ENCODE data around the gene BANP. TPM values are rescaled to one million over a fixed set of nuclear protein-coding genes. Genes with fewer than 3 reads are reported as not detected.
"Not testable (repeated sequence)": the region's sequence is repeated elsewhere in the genome, so short reads cannot be mapped to it uniquely, and the experiment has no call there.

Gene BANP
- total RNA-seq, 4 donors from 2014 or later, result 7.4 to 45.5 (median 20.3) TPM

DNA sequence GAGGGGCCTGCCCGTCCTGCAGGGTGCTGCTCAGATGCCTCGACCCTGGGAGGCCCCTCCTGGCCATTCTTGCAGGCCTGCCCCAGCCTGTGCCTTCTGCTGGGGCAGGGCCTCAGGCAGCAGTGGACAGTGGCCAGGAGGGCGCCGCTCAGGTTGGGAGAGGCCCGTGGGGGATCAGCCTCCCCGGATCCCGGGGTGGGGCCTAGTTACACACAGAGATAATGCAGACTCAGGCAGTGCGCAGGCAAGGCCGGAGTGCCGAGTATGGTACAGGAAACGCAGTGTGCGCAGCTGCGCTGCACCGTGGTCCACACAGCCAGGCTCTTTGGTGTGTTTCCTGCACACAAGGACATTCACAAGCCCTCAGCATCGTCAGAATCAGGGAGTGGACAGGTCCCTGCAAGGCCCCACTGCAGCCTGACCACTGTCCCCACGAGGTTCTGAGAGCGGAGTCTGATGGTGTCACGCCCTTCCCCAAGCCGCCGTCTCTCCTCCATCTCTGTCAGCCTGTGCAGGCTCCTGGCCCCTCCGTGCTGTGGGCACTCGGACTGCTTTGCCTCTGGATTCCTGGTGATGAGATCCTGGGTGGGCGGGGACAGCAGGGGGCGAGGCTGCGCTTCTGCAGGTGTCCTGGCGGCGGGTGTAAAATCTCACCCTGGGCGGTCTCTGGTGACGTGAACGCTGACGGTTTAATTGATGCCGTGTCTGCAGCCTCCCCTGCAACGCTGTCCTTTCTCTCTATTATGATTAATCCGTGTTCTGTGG, 141.7 kb downstream of the BANP start:
- H3K9me3 ChIP-seq; H3K4me1 ChIP-seq; DNase-seq; H3K27me3 ChIP-seq; H3K36me3 ChIP-seq; H3K27ac ChIP-seq; intact Hi-C loops (cut with DNase I; ENCODE audit: low total_unique reads); H3K4me3 ChIP-seq: not testable (repeated sequence)

DNA sequence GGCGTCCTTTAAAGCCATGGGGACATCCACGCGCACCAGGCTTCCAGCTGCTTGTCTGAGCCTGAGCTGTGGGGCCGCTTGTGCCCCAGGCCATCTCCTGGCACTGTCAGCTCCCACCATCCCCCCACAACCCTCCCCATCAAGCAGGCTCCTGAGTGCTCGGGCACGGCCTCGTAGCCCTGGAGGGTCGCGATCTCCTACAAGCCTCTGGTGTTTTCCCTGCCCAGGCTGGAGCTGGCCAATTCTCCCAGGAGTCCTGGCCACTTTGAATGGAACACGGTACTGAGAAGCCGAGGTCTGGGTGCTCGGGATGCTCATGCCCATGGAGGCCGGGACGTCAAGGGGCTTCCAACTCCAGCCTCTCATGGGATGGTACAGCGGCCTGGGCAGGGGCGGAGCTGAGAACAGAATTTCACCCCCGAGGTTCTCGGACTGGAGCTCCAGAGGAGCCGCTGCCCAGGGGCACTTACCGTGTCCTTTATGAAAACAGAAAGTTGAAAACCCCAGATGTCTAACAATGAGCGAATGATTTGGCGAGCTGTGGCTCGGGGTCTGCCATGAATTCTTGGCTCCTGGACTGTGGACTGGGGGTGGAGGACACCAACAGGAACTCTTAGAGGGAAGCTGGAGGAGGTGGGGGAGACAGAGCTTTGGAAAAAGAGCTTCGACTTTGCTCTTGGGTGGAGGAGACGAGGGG, 142.5 kb downstream of the BANP start:
- H3K27ac ChIP-seq; H3K4me1 ChIP-seq; H3K27me3 ChIP-seq; H3K4me3 ChIP-seq; H3K9me3 ChIP-seq; intact Hi-C loops (cut with DNase I; ENCODE audit: low total_unique reads); H3K36me3 ChIP-seq: not testable (repeated sequence)
- DNase-seq, result peak in 1 of 2 donors; percentile 41

DNA sequence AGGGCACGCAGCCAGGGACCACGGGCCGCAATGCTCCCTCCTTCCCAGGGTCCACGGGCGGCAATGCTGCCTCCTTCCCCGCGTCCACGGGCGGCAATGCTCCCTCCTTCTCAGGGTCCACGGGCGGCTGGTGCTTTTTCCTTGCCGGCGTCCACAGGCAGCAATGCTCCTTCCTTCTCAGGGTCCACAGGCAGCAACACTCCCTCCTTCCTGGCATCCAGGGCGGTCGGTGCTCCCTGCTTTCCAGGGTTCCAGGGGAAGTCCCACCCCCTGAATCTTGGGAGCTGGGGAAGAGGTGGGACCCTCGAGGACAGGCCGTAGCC, 143.0 kb downstream of the BANP start:
- H3K9me3 ChIP-seq; H3K4me3 ChIP-seq; H3K36me3 ChIP-seq; H3K27me3 ChIP-seq; intact Hi-C loops (cut with DNase I; ENCODE audit: low total_unique reads); H3K27ac ChIP-seq; DNase-seq; H3K4me1 ChIP-seq: not testable (repeated sequence)

DNA sequence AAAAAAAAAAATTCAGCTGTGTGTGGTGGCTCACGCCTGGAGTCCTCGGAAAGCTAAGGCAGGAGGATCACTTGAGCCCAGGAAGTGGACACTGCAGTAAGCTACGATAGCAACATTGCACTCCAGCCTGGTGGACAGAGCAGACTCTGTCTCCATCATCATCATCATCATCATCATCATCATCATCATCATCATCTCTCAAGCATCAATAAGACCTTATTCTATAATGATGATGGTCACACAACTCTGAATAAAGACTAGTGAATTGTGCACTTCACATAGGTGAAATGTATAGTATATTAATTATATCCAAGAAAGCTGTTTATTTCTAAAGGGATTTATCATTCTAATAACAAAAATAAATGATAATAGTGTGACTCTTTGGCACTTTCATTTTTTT, 143.7 kb downstream of the BANP start:
- intact Hi-C loops (cut with DNase I; ENCODE audit: low total_unique reads), result not testable (repeated sequence)

DNA sequence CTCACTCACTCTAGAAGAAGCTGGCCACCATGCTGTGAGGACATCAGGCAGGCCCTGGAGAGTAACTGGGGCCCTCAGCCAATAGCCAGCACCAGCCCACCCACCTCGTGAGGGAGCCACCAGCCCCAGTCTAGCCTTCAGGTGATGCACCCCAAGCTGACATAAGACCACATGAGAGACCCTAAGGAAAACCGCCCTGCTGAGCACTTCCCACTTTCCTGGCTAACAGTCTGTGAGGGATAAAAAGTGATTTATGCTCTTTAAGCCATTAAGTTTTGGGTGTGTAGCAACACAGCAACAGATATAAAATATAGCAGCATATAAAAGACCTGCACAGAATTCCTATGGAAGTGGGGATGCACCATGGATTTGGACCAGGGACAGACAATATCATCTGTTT, 145.4 kb downstream of the BANP start:
- H3K9me3 ChIP-seq; H3K36me3 ChIP-seq; H3K4me3 ChIP-seq; intact Hi-C loops (cut with DNase I; ENCODE audit: low total_unique reads); H3K27ac ChIP-seq; DNase-seq; H3K4me1 ChIP-seq; H3K27me3 ChIP-seq: not testable (repeated sequence)

More for the DNA sequence above, 143.7 kb downstream of the BANP start:
- not testable (repeated sequence) for DNase-seq, H3K4me1 ChIP-seq, H3K4me3 ChIP-seq, H3K9me3 ChIP-seq, H3K27me3 ChIP-seq, H3K36me3 ChIP-seq, H3K27ac ChIP-seq

DNA sequence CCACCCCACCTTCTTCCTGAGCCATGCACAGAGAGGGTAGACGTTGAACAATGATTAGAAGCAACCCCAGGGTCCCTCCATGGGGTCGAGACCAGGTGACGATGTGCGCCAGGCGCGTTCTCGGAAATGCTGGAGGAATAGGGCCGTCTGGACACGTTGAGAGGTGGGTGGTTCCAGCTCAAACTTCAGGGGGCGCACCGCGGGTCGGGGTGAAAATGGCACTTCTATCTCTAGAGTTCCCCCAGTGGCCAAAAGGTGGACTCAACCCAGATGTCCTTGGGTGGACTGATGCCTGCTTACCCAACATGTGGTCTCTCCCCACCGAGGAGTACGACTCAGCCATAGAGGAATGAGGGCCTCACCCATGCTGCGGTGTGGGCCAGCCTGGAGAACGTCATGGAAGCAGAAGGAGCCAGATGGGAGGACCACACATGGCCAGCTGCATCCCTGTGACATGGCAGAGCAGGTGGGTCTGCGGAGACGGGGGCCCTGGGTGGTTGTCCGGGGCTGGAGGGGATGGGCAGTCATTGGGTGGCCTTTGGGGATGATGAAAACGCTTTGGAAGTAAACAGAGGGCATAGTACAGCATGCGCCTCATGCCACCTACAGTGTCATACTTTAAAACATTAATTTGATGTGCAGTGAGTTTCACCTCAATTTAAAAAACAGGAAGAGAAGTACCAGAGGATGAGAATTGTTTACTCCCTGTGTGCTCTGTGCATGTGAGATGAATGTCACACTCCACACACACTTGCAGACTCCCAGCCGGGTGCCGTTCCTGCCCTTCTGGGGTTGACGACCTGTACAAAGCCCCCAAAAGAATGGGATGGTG, 147.7 kb downstream of the BANP start:
- H3K27me3 ChIP-seq; intact Hi-C loops (cut with DNase I; ENCODE audit: low total_unique reads); H3K4me3 ChIP-seq; H3K9me3 ChIP-seq; H3K36me3 ChIP-seq; DNase-seq; H3K27ac ChIP-seq; H3K4me1 ChIP-seq: not testable (repeated sequence)

DNA sequence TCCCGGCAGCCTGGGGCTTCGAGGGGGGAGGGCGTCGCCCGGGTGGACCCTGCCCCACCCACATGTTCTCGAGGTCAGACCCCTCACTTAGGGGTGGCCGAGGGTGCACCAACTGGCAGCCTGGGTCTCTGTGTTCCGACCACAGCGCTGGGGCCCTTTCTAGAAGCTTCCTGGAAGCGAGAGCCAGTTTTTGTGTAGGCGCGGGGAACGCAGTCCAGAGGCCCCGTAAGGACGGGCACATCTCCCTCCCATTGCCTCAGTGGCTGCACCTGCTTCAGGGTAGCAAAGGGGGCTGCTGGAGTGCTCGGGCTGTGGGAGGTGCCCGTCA, 148.3 kb downstream of the BANP start:
- Histone ChIP-seq H3K4me3 (no peak overlapping the region), H3K9me3 (peaks cover 0 to 4% of the 10 kb centered on the region in 2 donors), H3K4me1 (no peaks in the 10 kb centered on the region), H3K27ac (no peak overlapping the region), H3K36me3 (no peaks in the 10 kb centered on the region), H3K27me3 (no peaks in the 10 kb centered on the region)
- intact Hi-C loops (cut with DNase I; ENCODE audit: low total_unique reads), result no loop called here
- TF ChIP-seq, protein P1, sequence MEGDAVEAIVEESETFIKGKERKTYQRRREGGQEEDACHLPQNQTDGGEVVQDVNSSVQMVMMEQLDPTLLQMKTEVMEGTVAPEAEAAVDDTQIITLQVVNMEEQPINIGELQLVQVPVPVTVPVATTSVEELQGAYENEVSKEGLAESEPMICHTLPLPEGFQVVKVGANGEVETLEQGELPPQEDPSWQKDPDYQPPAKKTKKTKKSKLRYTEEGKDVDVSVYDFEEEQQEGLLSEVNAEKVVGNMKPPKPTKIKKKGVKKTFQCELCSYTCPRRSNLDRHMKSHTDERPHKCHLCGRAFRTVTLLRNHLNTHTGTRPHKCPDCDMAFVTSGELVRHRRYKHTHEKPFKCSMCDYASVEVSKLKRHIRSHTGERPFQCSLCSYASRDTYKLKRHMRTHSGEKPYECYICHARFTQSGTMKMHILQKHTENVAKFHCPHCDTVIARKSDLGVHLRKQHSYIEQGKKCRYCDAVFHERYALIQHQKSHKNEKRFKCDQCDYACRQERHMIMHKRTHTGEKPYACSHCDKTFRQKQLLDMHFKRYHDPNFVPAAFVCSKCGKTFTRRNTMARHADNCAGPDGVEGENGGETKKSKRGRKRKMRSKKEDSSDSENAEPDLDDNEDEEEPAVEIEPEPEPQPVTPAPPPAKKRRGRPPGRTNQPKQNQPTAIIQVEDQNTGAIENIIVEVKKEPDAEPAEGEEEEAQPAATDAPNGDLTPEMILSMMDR (IDR thresholded peaks at IDR 0.05), result no peak
- no peak for TF ChIP-seq POLR2A (IDR thresholded peaks at IDR 0.05)
- no peak for DNase-seq

DNA sequence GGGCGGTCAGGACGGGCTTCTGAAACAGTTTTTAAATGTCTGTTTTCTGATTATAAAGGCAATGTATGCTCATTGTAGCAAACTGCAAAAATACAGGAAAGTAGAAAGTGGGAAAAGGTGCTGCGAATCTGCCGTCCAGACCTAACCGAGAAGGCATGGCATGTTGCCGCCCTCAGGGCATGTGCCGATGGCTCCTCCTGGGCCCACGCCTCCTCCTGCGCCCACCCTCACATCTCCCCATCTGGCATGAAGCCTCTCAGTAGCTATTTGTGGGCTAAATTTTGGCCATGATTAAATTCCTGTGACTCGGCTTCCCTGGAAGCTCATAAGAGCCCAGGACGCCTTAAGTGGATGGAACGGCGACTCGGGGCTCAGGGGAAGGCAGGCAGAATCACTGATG, 148.7 kb downstream of the BANP start:
- H3K27ac ChIP-seq; H3K4me1 ChIP-seq; intact Hi-C loops (cut with DNase I; ENCODE audit: low total_unique reads); DNase-seq; H3K4me3 ChIP-seq; H3K9me3 ChIP-seq; H3K27me3 ChIP-seq; H3K36me3 ChIP-seq: not testable (repeated sequence)

DNA sequence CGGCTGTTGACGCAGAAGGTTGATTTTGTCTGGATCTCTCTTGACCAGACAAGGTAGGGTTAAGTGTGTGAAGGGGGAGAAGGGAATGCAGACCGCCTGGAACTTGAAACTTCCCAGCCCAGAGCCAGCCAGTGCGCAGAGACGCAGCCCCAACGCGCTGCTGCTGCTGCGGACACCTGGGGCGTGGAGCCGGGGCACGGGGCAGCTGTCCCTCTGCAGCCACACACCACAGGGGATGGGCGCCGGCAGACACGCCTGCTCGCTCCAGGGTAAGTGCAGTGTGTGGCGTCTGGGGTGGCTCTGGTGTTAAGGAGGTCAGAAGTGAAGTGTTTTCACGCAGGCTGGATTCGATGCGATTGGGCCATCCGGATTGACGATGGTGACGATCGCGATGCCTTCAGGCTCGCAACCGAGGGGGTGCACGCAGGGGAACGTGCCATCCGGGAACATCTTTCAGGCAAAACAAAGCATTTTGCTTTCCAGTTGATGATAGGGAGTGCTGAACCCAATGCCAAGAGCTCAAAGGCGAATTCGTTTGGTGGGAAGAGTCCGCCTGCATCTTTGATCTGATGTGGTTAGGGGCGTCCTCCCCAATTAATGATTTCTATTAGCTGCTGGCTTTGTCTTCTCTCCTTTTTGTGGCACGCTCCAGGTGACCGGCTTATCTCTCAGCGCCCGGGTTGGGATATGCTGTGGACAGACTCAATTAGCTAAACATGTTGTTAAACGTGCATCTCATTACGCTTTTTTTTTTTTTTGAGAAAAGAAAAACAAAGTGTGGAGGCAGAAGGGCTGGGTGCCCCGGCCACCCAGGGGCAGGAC, 149.8 kb downstream of the BANP start:
- H3K27me3 ChIP-seq; H3K4me3 ChIP-seq; H3K27ac ChIP-seq; intact Hi-C loops (cut with DNase I; ENCODE audit: low total_unique reads); DNase-seq; H3K9me3 ChIP-seq; H3K4me1 ChIP-seq; H3K36me3 ChIP-seq: not testable (repeated sequence)

DNA sequence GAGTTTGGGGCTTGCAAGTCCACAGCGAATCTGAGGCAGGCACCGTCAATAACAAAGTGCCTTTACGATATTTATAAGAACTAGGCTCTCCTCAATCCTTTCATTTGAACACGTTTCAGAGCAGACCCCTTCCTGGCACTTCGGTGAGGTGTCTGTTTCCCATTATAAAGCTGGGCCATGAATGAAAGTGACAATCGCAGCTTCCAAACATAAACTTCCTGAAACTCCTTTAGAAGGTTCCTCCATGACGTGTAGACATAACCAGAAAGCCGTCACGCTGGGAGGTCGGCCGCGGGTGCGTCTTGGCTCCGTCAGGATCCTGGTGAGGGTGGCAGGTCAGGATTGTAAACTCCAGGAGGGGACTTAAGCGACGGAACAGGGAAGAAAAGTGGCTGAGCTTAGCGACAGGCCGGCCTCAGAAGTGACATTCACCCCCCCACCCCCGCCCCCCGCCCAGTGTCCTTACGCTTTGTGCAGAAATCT, 150.4 kb downstream of the BANP start:
- intact Hi-C loops (cut with DNase I; ENCODE audit: low total_unique reads); DNase-seq; H3K27me3 ChIP-seq; H3K9me3 ChIP-seq; H3K4me1 ChIP-seq; H3K4me3 ChIP-seq; H3K27ac ChIP-seq; H3K36me3 ChIP-seq: not testable (repeated sequence)
